WTC11 (cell line): ENCODE measurements around the gene MACF1. TPM values are rescaled to one million over a fixed set of nuclear protein-coding genes. Genes with fewer than 3 reads are reported as not detected.
A peak's percentile ranks its signal among the peaks of the same experiment; 100 is the strongest.

Experiments
- ATAC-seq: fragments of 200-7000 bp; cut with Tn5 transposase; 2 replicates; pipeline ENCODE4 v1.10.0; 2021; ENCODE audit warnings: mild to moderate bottlenecking, moderate library complexity
- CTCF ChIA-PET: fragments of 300-600 bp; sonication (Branson Sonifier 250); formaldehyde crosslinking; loops from one replicate; lab custom pipeline; 2021; ENCODE audit warnings: antibody characterized with exemption; lab: Charles Lee
- POLR2A ChIA-PET: fragments of 350-600 bp; sonication (Branson Sonifier 250); formaldehyde crosslinking; loops from one replicate; lab custom pipeline; 2021; ENCODE audit warnings: antibody characterized with exemption; lab: Charles Lee
- DNase-seq: peaks from one replicate; pipeline ENCODE4 v3.0.0; 2021; ENCODE audit warnings: low spot score
- H3K27ac Mint-ChIP-seq: 2 replicates; pipeline ENCODE4 v1.8.0; 2021; ENCODE audit warnings: mixed read lengths
- H3K27me3 Mint-ChIP-seq: 2 replicates; pipeline ENCODE4 v1.8.0; 2021; ENCODE audit warnings: low read depth, mild to moderate bottlenecking, moderate library complexity, mixed read lengths
- H3K36me3 Mint-ChIP-seq: 2 replicates; pipeline ENCODE4 v1.8.0; 2021; ENCODE audit warnings: mixed read lengths
- H3K4me1 Mint-ChIP-seq: 2 replicates; pipeline ENCODE4 v1.8.0; 2022; ENCODE audit warnings: mixed read lengths
- H3K4me3 Mint-ChIP-seq: 2 replicates; pipeline ENCODE4 v1.8.0; 2021; ENCODE audit warnings: mild to moderate bottlenecking, moderate library complexity, mixed read lengths
- H3K9me3 Mint-ChIP-seq: 2 replicates; pipeline ENCODE4 v1.8.0; 2021; ENCODE audit warnings: mixed read lengths
- ATF2 ChIP-seq: sonication (generic); formaldehyde crosslinking; IDR thresholded peaks from 2 replicates; pipeline ENCODE4 v1.8.1; 2022; ENCODE audit warnings: low read depth, missing genetic modification reagents, borderline replicate concordance
- E2F4 ChIP-seq: sonication (generic); formaldehyde crosslinking; IDR thresholded peaks from 2 replicates; pipeline ENCODE4 v1.8.1; 2022; ENCODE audit warnings: low read depth, mild to moderate bottlenecking, moderate library complexity, missing genetic modification reagents, borderline replicate concordance
- E2F5 ChIP-seq: sonication (generic); formaldehyde crosslinking; IDR thresholded peaks from 2 replicates; pipeline ENCODE4 v1.8.1; 2022; ENCODE audit warnings: mild to moderate bottlenecking, moderate library complexity, missing genetic modification reagents
- FOXJ3 ChIP-seq: sonication (generic); formaldehyde crosslinking; IDR thresholded peaks from 2 replicates; pipeline ENCODE4 v1.9.0; 2021; ENCODE audit warnings: missing genetic modification reagents, mild to moderate bottlenecking, borderline replicate concordance
- FOXP1 ChIP-seq: sonication (generic); formaldehyde crosslinking; IDR thresholded peaks from 2 replicates; pipeline ENCODE4 v1.8.0; 2022; ENCODE audit warnings: missing genetic modification reagents, mild to moderate bottlenecking, moderate library complexity, borderline replicate concordance
- GTF2I ChIP-seq: fragments of 250-450 bp; sonication (Bioruptor Pico); conservative IDR thresholded peaks from 2 replicates; pipeline ENCODE4 v1.4.0; 2021; ENCODE audit warnings: mild to moderate bottlenecking
- IRF1 ChIP-seq: sonication (generic); formaldehyde crosslinking; IDR thresholded peaks from 2 replicates; pipeline ENCODE4 v1.8.0; 2023; ENCODE audit warnings: missing genetic modification reagents
- PRDM15 ChIP-seq: sonication (generic); formaldehyde crosslinking; IDR thresholded peaks from 2 replicates; pipeline ENCODE4 v1.8.0; 2022; ENCODE audit warnings: missing genetic modification reagents
- RELA ChIP-seq: sonication (generic); formaldehyde crosslinking; IDR thresholded peaks from 2 replicates; pipeline ENCODE4 v1.8.1; 2022; ENCODE audit warnings: missing genetic modification reagents, mild to moderate bottlenecking, borderline replicate concordance
- TCF7 ChIP-seq: sonication (generic); formaldehyde crosslinking; IDR thresholded peaks from 2 replicates; pipeline ENCODE4 v1.8.0; 2022; ENCODE audit warnings: mild to moderate bottlenecking, low read depth, missing genetic modification reagents, moderate library complexity
- ZMAT4 ChIP-seq: fragments of 250-450 bp; sonication (Bioruptor Pico); IDR thresholded peaks from 2 replicates; pipeline ENCODE4 v1.9.0; 2021; ENCODE audit warnings: mild to moderate bottlenecking
- total RNA-seq: library from RNA; stranded (reverse); gene quantifications from 3 replicates; pipeline ENCODE4 v1.2.3, GENCODE V29; 2021

Gene MACF1
- total RNA-seq, 1 experiment from 2014 or later = 327 TPM

GRCh38 chr1:39489567-39490239 lies 285.2 kb downstream of the MACF1 start:
- DNase-seq (no peak), ATAC-seq (peak; percentile 7; the same call in 1 of the 2 replicates)
- peaks cover 51% of the 10 kb centered on the region for H3K27me3 Mint-ChIP-seq
- H3K9me3 Mint-ChIP-seq = no peaks in the 10 kb centered on the region
- ChIA-PET CTCF (interaction anchor here (1.0 to 6.1 kb wide), 5 partner anchors 49 to 391 kb away, joined by 3 to 38 read pairs (median 4); no protein-coding TSS in a partner anchor), POLR2A (interaction anchor here (1.0 kb wide), 1 partner anchor 15 kb away, joined by 3 read pairs; no protein-coding TSS in a partner anchor)
- TF ChIP-seq GTF2I (CRISPR knock-in tag) (no peak), E2F5 (CRISPR knock-in tag) (no peak), E2F4 (CRISPR knock-in tag) (no peak), ATF2 (CRISPR knock-in tag) (no peak), IRF1 (CRISPR knock-in tag) (no peak), PRDM15 (no peak), ZMAT4 (CRISPR knock-in tag) (no peak)
- H3K36me3 Mint-ChIP-seq = peaks cover 23% of the 10 kb centered on the region
- H3K4me1 Mint-ChIP-seq = peaks cover 5% of the 10 kb centered on the region
- H3K4me3 Mint-ChIP-seq = peak overlapping the region; percentile 81; the same call in 1 of the 2 replicates
- no peak overlapping the region for H3K27ac Mint-ChIP-seq

GRCh38 chr1:39490596-39491145 lies 286.2 kb downstream of the MACF1 start:
- DNase-seq = peak; percentile 45
- CTCF ChIA-PET = interaction anchor here (4.2 to 6.1 kb wide), 2 partner anchors 48 to 392 kb away, joined by 20 to 38 read pairs; no protein-coding TSS in a partner anchor
- POLR2A ChIA-PET = interaction anchor here (1.6 kb wide), 1 partner anchor 34 kb away, joined by 4 read pairs; no protein-coding TSS in a partner anchor

More at GRCh38 chr1:39490596-39491145, 286.2 kb downstream of the MACF1 start:
- H3K4me3 Mint-ChIP-seq = peak overlapping the region; percentile 81
- peaks cover 51% of the 10 kb centered on the region for H3K27me3 Mint-ChIP-seq
- ATAC-seq = peak; percentile 8
- TF ChIP-seq TCF7 (0 out of 2 replicates have a peak, but pooled peaks have one; percentile 9), FOXJ3 (CRISPR knock-in tag) (no peak), FOXP1 (CRISPR knock-in tag) (peak; percentile 6; the same call in 1 of the 2 replicates), RELA (CRISPR knock-in tag) (0 out of 2 replicates have a peak, but pooled peaks have one; percentile 70)
- TF ChIP-seq, all 79 proteins: peak for 3
- no peaks in the 10 kb centered on the region for H3K9me3 Mint-ChIP-seq
- peaks cover 5% of the 10 kb centered on the region for H3K4me1 Mint-ChIP-seq
- peaks cover 14% of the 10 kb centered on the region for H3K36me3 Mint-ChIP-seq
- no peak overlapping the region for H3K27ac Mint-ChIP-seq
